Stimulated activated CD4-positive, alpha-beta T cell treated with anti-CD3 and anti-CD28 coated beads, TNF-alpha, amount 100 ng/mL, for 4 hours (primary cell): Measurements from ENCODE around the gene PARP15.

Source experiments
- DNase-seq, 3 experiments: peaks; one replicate each; pipeline ENCODE4 v3.0.0-alpha.2; 2020; ENCODE audit warnings: low read depth in 3 of 3

The PARP15 gene

DNA sequence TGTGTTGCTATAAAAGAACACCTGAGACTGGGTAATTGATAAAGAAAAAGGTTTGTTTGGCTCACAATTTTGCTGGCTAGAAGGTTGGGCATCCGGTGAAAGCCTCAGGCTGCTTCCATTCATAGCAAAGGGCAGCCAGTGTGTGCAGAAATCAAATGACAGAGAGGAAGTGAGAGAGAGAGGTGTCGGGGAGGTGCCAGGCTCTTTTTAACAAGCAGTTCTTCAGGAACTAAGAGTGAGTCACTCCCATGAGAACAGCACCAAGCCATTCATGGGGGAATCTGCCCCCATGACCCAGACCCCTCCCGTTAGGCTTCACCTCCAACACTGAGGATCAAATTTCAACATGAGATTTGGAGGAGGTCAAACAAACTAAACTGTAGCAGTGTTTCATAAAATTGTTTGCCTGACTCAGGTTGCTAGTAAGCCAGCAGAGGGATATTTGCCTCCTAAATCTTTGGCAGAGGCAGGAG lies 4.5 kb upstream of the PARP15 start:
- DNase-seq = peak in 1 of 3 experiments; percentile 28

DNA sequence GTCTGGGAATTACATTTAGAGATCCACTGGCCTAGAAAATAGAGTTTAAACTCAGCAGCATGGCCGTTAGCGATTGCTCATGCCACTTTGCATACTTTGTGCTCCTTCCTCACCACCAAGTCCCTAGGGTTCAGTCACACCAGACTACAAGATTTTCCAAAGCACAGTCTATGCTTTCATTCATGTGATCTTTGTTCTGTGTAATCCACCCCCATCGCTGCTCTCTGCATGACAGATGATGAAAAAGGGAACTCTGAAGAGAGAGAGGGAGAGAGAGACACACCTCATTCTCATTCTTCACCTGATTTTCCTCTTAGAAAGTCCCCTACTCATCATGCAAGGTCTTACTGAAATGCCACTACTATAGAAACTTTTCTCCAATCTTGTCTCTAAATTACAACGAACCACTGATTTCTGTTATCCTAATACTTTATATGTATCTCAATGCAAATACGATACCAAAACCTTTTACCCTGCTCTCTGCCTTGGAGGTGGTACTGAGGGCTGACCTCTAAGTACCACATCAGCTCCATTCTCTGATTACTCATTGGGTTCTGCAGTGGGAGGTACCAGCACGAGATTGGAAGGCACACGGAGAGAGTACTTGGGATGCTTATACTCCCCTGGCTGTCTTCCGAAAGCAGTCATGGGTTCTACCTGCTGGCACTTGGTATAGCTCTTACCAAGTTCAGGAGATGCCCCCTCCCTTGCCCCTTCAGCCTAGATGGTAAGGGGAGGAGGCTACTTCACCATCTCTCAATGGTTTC lies 1.1 kb upstream of the PARP15 start:
- DNase-seq = no peak

DNA sequence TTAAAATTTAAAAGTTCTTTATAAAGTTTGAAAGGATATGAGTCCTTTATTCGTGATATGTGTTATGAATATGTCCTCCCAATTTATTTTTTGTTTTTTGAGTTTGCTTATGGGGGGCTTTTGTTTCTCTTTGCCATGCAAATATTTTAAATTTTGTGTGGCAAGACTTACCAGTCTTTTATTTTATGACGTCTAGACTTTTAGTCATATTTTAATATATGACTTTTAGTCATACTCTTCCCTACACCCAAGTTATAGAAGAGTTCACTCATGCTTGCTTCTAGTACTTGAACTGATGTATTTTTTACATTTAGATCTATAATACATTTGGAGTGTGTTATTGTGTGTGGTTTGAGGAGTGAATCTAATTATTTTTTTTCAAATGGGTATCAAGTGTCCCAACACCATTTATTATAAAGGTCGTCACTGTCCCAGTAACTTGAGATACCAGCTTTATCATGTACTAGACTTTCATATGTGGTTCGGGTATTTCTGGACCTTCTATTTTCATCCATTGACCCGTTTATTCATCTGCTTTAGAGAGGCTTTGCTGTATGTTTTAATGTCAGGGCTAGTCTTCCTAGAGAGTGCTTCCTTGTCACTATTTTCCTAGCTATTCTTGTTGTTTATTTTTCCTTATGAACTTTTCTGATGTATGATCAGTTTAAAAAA lies 755 bp downstream of the PARP15 start:
- DNase-seq = no peak

DNA sequence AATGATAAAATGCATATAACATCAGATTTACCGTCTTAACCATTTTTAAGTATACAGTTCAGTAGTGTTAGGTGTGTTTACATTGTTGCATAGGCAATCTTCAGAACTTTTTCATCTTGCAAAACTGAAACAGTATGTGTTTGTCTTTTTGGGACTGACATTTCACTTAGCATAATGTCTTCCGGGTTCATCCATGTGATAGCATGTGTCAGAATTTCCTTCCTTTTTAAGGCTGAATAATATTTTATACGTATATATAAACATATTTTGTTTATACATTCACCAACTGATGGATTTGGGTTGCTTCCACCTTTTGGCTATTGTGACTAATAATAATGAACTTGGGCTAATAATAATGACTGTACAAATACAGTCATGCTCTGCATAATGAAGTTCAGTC lies 3.0 kb downstream of the PARP15 start:
- DNase-seq = no peak

DNA sequence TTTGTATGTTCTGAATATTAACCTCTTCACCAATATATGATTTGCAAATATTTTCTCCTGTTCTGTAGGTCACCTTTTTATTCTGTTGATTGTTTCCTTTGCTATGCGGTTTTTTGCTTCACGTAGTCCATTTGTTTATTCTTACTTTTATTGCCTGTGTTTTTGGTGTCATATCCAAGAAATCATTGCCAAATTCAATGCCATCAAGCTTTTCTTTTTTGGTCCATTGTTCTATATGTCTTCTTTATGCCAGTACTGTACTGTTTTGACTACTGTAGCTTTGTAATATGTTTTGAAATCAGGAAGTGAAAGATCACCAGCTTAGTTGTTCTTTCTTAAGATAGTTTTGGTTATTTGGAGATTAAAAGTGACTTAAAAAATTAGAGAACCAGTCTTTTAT lies 4.2 kb downstream of the PARP15 start:
- no peak for DNase-seq

DNA sequence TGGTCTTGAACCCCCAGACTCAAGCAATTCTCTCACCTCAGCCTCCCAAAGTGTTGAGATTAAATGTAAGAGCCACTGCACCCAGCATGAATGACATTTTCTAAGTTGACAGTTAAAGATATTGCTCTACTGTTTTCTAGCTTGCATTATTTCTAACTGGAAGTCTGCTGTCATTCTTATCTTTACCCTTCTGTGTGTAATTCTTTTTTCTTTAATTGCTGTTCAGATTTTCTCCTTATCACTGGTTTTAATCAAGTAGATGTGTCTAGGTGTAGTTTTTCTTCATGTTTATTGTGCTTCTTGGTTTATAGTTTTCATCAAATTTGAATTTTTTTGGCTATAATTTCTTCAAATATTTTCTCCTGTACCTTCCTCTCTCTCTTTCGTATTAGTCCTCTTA lies 4.9 kb downstream of the PARP15 start:
- DNase-seq = no peak

DNA sequence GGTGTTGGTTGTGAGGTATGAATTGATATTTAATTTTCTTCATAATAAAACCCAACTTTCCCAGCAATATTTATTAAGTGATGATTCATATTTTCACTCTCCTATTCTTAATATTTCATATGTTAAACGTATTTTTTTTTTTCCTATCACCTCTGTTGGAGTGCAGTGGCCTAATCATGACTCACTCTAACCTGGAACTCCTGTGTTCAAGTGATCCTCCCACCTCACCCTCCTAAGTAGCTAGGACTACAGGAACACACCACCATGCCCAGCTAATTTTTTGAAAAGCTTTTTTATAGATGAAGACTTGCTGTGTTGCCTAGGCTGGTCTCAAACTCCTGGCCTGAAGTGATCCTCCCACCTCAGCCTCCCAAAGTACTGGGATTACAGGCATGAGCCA lies 8.6 kb downstream of the PARP15 start:
- no peak for DNase-seq

DNA sequence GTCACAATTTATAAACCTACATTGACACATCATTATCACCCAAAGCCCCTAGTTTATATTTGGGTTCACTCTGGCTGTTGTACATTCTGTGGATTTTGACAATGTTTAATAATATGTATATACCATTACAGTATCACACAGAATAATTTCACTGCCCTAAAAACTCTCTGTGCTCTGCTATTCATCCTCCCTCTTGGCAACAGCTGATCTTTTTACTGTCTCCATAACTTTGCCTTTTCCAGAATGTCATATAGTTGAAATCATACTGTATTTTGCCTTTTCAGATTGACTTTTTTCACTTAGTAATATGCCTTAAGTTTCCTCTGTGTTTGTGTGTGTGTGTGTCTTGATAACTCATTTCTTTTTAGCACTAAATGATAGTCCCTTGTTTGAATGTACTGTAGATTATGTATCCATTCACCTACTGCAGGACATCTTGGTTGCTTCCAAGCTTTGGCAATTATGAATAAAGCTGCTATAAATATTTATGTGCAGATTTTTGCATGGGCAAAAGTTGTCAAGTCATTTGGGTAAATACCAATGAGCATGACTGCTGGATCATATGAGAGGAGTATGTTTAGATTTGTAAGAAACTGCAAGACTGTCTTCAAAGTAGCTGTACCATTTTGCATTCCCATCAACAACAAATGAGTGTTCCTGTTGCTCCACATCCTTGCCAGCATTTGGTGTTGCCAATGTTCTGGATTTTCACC lies 9.5 kb downstream of the PARP15 start:
- DNase-seq = no peak

DNA sequence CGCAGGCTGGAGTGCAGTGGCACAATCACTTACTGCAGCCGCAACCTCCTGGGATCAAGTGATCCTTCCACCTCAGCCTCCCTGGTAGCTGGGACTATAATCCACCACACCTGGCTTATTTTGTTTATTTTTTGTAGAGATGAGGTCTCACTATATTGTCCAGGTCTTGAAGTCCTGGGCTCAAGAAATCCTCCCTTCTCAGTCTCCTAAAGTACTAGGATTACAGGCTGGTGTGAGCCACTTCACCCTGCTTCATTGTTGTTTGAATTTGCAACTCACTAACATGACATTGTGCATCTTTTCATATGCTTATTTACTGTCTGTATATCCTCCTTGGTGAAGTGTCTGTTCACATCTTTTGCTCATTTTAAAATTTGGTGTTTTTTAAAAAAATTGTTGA lies 10.1 kb downstream of the PARP15 start:
- DNase-seq = no peak

DNA sequence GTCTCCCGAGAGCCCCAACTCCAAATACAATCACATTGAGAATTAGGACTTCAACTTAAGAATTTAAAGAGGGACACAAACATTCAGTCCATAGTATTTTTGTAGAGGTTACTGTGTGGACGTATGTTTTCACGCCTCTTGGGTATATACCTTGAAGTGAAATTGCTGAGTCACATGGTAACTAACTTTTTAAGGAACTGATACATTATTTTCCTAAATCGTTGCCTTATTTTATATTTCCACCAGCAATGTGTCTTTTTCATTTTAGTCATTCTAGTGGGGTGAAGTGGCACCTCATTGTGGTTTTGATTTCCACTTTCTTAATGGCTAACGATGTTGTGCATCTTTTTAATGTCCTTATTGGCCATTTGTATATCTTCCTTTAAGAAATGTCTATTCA lies 11.8 kb downstream of the PARP15 start:
- DNase-seq = no peak

DNA sequence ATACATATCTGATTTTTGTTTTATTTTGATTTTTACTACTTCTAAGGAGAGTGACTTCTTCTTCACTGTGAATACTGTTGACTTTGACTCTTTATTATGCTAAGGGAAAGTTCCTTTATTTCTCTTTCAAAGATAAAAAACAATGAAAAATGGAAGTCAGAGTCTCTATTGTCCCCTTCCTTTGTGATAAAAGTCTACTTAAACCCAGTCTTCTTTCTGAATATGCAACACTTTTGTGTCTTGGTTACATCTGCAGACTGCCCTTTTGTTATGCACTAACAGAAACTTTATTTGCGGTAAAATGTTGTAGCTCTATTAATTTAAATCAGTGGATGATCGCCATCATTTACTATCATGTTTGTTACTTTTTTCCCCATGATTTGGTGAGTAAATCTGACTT lies 13.2 kb downstream of the PARP15 start:
- no peak for DNase-seq

DNA sequence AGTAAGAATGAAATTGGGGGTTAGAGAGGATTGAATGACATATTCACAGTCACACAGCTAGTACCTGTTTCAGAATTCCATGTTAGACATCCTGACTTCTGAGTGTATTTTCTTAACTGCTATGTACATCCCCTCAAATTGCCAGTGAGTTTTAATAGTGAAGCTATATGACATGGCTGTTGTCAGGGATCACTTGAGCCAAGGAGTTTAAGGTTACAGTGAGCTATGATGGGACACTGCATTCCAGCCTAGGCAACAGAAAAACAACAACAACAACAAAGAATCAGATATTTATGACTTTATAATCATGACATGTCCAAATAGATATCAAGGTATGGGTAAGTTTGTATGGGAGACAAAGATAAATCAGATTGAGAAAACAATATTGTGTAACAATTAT lies 16.6 kb downstream of the PARP15 start:
- DNase-seq = no peak

DNA sequence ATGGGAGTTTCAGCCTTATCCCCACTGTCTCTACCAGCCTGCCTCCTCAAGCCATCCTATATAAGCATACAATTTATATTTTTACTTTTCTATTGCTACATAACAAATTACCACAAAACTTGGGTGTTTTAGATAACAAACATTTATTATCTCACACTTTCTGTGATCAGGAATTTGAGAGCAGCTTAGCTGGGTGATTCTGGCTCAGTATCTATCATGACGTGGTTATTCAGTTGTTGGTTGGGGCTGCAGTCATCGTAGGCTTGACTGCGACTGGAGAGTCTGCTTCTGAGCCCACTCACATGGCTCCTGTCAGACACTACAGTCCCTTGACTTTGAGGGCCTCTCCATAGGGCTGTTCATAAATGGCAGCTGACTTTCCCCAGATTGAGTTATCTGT lies 20.7 kb downstream of the PARP15 start:
- no peak for DNase-seq

DNA sequence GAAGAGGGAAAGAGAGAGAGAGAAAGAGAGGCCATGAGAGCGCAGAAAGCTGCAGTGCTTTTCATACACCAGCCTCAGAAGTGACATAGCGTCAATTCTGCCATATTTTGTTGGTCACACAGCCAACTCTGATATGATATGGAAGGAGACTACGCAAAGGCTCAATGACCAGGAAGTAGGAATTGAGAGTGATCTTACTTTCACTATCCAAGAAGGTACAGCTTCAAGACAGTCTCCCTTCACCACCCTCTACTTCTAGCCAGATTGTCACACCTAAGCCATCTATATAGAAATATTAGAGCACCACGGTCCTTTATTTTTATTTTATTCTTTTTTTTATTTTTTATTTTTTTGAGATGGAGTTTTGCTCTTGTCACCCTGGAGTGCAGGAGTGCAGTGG lies 21.1 kb downstream of the PARP15 start:
- no peak for DNase-seq

DNA sequence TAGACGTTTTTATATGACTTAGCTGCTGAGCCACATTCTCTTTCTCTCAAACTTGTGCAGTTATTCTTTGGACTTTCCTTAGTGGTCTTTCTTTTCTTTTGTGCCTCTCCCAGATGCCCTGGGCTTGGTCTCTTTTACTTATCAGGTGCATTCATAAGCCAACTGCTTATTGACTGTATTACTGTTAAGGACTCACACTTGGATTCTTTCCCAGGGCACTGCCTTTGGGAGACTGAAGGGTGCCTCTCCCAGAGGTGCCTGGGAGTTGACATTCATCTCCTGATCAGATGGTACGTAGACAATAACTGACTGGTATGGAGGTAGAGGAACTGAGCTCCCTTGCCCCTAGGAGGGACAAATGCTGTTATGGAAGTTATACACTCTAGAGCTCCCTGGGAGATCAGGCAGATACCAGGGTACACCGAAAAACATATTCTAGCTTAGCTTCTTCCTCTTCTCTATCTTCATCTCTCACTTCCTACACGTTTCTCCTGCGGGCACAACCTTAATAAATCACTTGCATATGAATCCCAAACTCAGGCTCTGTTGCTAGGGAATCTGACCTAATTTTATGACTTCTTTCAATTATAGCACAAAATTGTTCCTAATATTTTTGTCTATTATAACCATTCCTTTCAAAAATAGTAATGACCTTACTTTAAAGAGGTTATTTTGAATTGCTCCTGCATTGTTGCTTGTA lies 24.7 kb downstream of the PARP15 start:
- DNase-seq = no peak

DNA sequence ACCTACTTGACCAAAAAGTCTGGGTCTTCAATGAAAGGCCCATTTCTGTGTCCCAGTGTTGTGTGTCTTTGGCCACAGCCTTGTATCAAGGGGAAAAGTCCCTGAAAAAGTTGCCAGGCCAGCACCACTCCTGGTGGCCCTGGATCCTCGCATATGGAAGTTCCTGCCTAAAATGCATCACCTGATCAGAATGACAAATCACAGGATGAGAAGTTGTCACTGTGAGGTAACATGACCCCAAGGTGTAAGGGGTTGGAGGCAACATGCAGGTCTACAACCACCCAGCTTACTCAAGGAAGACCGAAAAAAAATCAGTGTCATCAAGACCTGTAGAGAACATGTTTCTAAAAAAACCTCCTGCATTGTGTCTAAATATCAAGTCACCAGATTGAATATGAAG lies 25.6 kb downstream of the PARP15 start:
- DNase-seq = no peak

DNA sequence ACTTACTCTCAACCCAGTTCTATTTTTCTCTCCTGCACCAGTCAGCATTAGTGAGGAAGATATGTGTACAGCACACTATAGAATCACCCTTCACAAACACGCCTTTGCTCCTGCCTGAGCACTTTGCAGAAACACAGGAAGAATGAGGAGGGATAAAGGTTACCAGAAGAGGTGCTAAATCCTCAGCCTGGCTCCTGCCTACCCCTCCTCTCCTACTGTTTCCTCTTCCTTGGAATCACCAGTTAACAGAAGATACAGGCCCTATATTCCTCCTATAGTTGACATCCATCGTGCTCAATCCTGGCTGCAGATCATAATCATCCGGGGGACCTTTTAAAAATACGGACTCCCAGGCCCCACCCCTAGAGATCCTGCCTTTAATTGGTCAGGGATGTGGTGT lies 28.9 kb downstream of the PARP15 start:
- DNase-seq = no peak

DNA sequence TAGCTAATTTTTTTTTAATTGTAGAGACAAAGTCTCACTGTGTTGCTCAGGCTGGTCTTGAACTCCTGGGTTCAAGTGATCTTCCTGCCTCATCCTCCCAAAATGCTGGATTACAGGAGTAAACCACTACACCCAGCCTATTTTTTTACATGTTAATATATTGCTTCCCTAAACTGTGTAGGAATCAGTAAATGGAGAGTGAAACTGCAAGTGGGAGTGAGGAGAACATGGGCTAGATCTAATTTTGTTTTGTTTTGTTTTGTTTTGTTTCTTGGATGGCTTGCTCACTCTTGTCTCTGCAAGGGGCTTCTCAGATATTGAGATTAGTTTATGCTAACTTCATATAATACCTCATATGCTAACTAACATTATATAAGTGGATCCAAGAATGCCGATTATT lies 31.5 kb downstream of the PARP15 start:
- DNase-seq = no peak

DNA sequence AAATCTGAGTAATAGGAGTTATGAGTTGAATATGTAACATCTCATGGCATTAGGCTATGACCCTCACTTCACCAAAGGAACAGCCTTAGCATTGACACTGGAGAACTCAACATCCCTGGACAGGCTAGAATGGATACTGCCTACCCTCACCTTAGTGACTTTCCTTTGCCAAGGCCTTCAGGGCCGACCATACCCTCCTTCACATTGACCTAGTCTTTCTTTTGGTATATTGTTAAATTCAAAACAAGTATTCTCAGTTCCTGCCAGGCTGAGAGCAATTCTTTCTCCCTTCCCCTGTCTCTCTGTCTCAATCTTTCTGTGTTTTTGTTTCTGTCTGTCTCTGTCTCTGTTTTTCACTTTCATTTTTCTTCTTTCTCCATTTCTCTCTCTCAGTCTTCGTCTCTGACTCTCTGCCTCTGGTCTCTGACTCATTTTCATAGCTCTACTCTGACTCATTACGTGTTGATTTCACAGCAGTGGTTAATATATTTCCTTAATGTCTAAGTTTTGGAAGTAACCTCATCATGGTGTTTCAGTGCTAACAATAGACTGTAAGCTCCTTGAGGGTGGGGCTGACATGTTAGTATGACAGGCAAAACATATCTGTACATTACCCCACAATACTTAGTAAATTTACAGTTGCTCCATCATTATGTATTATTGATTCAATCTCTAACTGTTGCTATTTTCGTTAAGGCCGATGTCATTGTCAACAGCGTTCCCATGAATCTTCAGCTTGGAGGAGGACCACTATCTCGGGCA lies 32.5 kb downstream of the PARP15 start:
- DNase-seq = no peak

DNA sequence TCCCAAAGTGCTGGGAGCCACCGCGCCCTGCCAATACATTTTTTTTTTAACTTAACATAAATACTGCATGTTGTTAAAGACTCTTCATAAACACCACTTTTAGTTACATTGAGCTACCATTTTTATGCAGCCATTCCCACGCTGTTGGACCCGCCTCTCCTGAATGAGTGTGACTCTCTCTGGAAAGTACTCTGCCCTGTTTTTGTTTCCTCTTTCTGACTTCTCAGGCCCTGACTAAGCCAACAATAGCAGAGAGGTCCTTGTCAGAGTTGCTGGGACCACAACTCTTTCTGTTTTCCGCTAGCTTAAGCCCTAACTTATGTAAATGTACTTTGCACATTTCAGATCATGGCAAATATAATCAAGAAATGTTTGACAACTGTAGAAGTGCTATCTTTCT lies 35.2 kb downstream of the PARP15 start:
- DNase-seq = no peak

DNA sequence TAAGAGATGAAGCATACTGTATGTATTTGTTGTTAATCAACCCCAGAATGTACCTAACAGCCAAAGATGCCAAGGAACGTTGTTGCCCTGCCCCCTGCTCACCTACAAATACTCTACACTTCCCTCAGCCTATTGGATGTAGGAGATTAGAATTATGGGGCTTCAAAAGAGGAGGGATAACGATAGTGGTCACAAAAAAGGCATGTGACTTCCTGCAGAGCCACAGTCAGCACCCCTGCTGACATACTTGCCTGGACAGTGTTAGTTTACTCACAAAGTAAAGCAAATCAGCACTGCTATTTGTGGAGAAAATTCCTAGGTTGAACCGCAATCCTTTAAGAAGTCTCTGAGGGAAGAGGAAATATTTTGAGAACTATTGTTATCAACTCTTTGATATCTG lies 37.9 kb downstream of the PARP15 start:
- no peak for DNase-seq

DNA sequence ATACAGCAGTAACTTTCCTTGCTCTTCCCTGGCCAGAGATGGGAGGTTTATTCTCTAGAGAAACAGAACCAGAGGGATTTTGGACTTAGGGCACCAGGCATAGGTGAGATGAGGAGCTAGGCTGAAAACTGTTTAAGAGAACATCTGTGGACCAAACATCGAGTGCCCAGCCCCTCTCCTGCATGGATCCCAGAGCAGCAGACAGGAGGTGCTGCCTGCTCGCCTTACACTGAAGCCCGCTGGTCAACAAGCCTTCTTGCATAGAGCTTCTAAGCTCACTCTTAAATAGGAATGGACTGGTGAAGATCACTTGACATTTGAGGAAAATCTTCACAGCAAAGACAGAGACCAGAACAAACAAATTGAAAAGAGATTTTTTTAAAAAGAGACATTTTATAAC lies 41.2 kb downstream of the PARP15 start:
- no peak for DNase-seq
